Epithelial cell of esophagus (primary cell): ENCODE results near the gene F8.

Experiments
- DNase-seq: peaks from one replicate; pipeline ENCODE4 v3.0.0; 2010; ENCODE audit warnings: low read depth
- H3K4me3 ChIP-seq: 2 replicates; pipeline ENCODE4 v1.5.1; 2011; ENCODE audit warnings: mild to moderate bottlenecking, low read length, control low read depth
- TF ChIP-seq, protein P1 (sequence below): IDR thresholded peaks from 2 replicates; pipeline ENCODE4 v1.5.1; 2011; ENCODE audit warnings: low read depth, mild to moderate bottlenecking, low read length, control low read depth, inconsistent platforms; ENCODE audit not compliant: insufficient read depth; ENCODE audit errors: missing control alignments

Gene F8

DNA sequence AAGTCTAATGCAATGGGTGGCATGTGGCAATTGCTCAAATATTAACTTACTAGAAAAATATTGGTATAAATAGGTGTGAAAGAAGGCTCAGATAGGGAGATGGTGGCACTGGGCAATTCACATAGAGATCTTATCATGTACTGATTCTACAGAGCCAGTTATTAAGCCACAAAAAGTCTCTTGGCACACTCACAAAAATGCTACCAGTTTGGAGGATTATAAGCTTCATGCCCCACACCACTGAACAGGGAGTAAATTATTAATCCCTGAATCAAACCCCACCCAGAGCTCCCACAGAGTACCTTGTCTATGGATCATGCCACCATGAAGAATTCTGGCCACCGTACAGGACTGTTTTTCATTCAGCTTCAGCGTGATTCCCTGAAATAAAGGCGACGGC is 231.1 kb downstream of the F8 start:
- H3K4me3 ChIP-seq = no peak overlapping the region
- DNase-seq = no peak

More for the DNA sequence above, 231.1 kb downstream of the F8 start:
- TF ChIP-seq, protein P1, sequence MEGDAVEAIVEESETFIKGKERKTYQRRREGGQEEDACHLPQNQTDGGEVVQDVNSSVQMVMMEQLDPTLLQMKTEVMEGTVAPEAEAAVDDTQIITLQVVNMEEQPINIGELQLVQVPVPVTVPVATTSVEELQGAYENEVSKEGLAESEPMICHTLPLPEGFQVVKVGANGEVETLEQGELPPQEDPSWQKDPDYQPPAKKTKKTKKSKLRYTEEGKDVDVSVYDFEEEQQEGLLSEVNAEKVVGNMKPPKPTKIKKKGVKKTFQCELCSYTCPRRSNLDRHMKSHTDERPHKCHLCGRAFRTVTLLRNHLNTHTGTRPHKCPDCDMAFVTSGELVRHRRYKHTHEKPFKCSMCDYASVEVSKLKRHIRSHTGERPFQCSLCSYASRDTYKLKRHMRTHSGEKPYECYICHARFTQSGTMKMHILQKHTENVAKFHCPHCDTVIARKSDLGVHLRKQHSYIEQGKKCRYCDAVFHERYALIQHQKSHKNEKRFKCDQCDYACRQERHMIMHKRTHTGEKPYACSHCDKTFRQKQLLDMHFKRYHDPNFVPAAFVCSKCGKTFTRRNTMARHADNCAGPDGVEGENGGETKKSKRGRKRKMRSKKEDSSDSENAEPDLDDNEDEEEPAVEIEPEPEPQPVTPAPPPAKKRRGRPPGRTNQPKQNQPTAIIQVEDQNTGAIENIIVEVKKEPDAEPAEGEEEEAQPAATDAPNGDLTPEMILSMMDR = no peak
